Activated CD4-positive, alpha-beta T cell treated with anti-CD3 and anti-CD28 coated beads, Interleukin-2, amount 50 U/mL, for 24 hours (primary cell): Measurements from ENCODE around the gene GRAMD2A.
"Not testable (repeated sequence)": the region's sequence is repeated elsewhere in the genome, so short reads cannot be mapped to it uniquely, and the experiment has no call there.

Source experiments
- DNase-seq, 2 donors: peaks; one replicate each; pipeline ENCODE4 v3.0.0-alpha.2; 2020; ENCODE audit warnings: low read depth in 1 of 2, low spot score in 1 of 2

The GRAMD2A gene

GRCh38 chr15:72189250-72189902 lies 8.2 kb downstream of the GRAMD2A start:
- DNase-seq, result no peak

GRCh38 chr15:72184165-72184811 lies 13.3 kb downstream of the GRAMD2A start:
- DNase-seq, result no peak

GRCh38 chr15:72183781-72184164 lies 13.8 kb downstream of the GRAMD2A start:
- DNase-seq, result no peak

GRCh38 chr15:72182673-72183072 lies 14.9 kb downstream of the GRAMD2A start:
- no peak for DNase-seq

GRCh38 chr15:72182244-72182643 lies 15.3 kb downstream of the GRAMD2A start:
- DNase-seq, result no peak

- no peak for DNase-seq
Measured at GRCh38 chr15:72180761-72181324, 16.7 kb downstream of the GRAMD2A start.

- DNase-seq, result no peak
Measured at GRCh38 chr15:72179950-72180581, 17.5 kb downstream of the GRAMD2A start.

- DNase-seq, result no peak
Measured at GRCh38 chr15:72178976-72179585, 18.5 kb downstream of the GRAMD2A start.

GRCh38 chr15:72176743-72177142 lies 20.8 kb downstream of the GRAMD2A start:
- DNase-seq, result no peak

GRCh38 chr15:72176159-72176558 lies 21.4 kb downstream of the GRAMD2A start:
- DNase-seq, result no peak

- no peak for DNase-seq
Measured at GRCh38 chr15:72175186-72176044, 22.2 kb downstream of the GRAMD2A start.

GRCh38 chr15:72174551-72175165 lies 22.9 kb downstream of the GRAMD2A start:
- DNase-seq, result no peak

GRCh38 chr15:72173864-72174550 lies 23.6 kb downstream of the GRAMD2A start:
- no peak for DNase-seq

GRCh38 chr15:72173401-72173800 lies 24.2 kb downstream of the GRAMD2A start:
- no peak for DNase-seq

GRCh38 chr15:72172796-72173195 lies 24.8 kb downstream of the GRAMD2A start:
- DNase-seq, result no peak

- not testable (repeated sequence) for DNase-seq
Measured at GRCh38 chr15:72171978-72172377, 25.6 kb downstream of the GRAMD2A start.

- no peak for DNase-seq
Measured at GRCh38 chr15:72170691-72171090, 26.9 kb downstream of the GRAMD2A start.

GRCh38 chr15:72169921-72170611 lies 27.5 kb downstream of the GRAMD2A start:
- DNase-seq, result no peak

- DNase-seq, result no peak
Measured at GRCh38 chr15:72169236-72169920, 28.2 kb downstream of the GRAMD2A start.
